Spleen (tissue), 7 donors: Measurements from ENCODE around the gene AGO3.

Experiments
- POLR2A ChIP-seq, 3 donors: fragments of 450-650 bp; IDR thresholded peaks; one replicate each; pipeline ENCODE4 v1.5.1; 2017; ENCODE audit warnings: antibody characterized with exemption in 3 of 3, mild to moderate bottlenecking in 1 of 3
- POLR2AphosphoS5 ChIP-seq, 3 donors: sonication (generic); formaldehyde crosslinking; IDR thresholded peaks; one replicate each; pipeline ENCODE4 v1.5.1; 2017; ENCODE audit warnings: antibody characterized with exemption in 3 of 3
- TF ChIP-seq, protein P1 (sequence below), 11 experiments: fragments of 200-600 bp in 7 of 11; fragments of 450-650 bp in 4 of 11; sonication (generic) in 4 of 11; IDR thresholded peaks in 8 of 11; conservative IDR thresholded peaks in 3 of 11; 1 replicate in 7 of 11; 2 replicates in 4 of 11; pipeline versions ENCODE4 v1.4.0 to v1.8.0; 2016 to 2021; ENCODE audit warnings: antibody characterized with exemption in 11 of 11, inconsistent platforms in 4 of 11, mild to moderate bottlenecking in 1 of 11
- donor health status: DM: no; HTN: no; CAD: no; lungs with moderate emphysema.
- donor health status: DM: no; HTN: no; CAD: no.
- donor health status: DM: no; HTN: no; CAD: no.

DNA sequence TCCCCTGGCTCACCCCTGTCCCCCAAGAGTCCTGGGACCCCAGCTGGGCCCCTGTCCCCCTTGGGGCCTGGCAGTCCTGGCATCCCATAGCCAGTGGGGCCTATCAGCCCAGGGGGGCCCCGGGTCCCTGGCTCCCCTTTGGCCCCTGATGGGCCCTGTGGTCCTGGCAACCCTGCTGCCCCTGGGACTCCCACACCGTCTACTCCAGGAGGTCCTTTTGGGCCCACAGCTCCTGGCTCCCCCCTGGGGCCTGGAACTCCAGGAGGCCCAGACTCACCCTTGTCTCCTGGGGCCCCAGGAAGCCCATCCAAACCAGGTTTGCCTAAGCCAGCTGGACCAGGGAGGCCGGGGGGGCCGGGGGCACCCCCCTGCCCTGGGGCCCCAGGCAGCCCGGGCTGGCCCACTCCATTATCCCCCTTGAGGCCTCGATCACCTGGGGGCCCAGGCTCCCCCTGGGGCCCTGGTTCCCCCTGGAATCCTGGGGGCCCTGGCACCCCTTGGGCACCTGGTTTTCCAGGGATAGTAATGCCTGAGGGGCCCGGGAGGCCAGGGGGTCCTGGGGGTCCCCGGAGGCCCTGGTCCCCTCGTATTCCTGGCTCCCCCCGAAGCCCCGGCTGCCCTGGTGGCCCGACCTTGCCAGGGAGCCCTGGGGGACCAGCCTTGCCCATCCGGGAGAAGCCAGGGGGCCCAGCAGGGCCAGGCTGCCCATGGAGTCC, 167.9 kb downstream of the AGO3 start:
- TF ChIP-seq POLR2A (IDR thresholded peaks at IDR 0.05) (no peak), POLR2AphosphoS5 (IDR thresholded peaks at IDR 0.05) (no peak)
- TF ChIP-seq, protein P1, sequence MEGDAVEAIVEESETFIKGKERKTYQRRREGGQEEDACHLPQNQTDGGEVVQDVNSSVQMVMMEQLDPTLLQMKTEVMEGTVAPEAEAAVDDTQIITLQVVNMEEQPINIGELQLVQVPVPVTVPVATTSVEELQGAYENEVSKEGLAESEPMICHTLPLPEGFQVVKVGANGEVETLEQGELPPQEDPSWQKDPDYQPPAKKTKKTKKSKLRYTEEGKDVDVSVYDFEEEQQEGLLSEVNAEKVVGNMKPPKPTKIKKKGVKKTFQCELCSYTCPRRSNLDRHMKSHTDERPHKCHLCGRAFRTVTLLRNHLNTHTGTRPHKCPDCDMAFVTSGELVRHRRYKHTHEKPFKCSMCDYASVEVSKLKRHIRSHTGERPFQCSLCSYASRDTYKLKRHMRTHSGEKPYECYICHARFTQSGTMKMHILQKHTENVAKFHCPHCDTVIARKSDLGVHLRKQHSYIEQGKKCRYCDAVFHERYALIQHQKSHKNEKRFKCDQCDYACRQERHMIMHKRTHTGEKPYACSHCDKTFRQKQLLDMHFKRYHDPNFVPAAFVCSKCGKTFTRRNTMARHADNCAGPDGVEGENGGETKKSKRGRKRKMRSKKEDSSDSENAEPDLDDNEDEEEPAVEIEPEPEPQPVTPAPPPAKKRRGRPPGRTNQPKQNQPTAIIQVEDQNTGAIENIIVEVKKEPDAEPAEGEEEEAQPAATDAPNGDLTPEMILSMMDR (IDR thresholded peaks at IDR 0.05 in 8 of 11, conservative IDR thresholded peaks at IDR 0.05 in 3 of 11): no peak
